HG02884 (cell line): ENCODE measurements around the gene HOXC6.

Source experiments
- ATAC-seq: cut with Tn5 transposase; IDR thresholded peaks from one replicate; pipeline ENCODE4 v1.9.1; 2021; ENCODE audit warnings: mild to moderate bottlenecking, moderate library complexity; ENCODE audit not compliant: unreplicated experiment

HOXC6 gene

GRCh38 chr12:54025499-54026405 lies 2.5 kb upstream of the HOXC6 start:
- no peak for ATAC-seq

GRCh38 chr12:54026640-54027441 lies 1.4 kb upstream of the HOXC6 start:
- no peak for ATAC-seq

- ATAC-seq: no peak
Measured at GRCh38 chr12:54027442-54027786, 826 bp upstream of the HOXC6 start.

- ATAC-seq: no peak
Measured at GRCh38 chr12:54029529-54030441, 1.5 kb downstream of the HOXC6 start.

- no peak for ATAC-seq
Measured at GRCh38 chr12:54030442-54030801, 2.2 kb downstream of the HOXC6 start.

DNA sequence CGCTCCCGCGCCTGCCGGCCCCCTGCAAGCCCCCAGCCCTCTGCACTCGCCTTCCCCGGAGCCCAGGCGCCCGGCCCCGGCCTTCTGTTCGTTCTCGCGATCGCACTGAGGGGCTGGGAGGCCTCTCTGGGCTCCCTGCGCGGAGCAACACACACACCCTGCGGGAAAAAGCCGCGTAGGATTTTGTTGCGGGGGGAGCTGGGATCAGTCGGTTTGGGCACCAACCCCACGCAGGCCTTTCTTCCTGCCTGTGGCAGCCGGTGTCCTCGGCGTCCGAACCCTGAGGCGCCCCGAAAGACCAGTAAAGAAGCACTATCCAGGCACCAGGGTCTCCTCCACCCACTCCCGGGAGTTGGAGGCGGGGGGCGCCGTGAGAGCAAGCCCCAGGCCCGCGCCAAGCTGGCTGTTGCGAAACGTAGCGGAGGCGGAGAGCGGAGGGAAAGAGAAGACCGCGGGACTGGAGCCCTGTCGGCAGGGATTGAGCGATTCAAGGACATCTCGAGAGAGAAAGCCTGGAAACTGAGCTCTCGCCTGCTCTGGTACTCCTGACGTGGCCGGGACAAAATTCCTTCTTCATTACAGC lies 2.7 kb downstream of the HOXC6 start:
- ATAC-seq: no peak

DNA sequence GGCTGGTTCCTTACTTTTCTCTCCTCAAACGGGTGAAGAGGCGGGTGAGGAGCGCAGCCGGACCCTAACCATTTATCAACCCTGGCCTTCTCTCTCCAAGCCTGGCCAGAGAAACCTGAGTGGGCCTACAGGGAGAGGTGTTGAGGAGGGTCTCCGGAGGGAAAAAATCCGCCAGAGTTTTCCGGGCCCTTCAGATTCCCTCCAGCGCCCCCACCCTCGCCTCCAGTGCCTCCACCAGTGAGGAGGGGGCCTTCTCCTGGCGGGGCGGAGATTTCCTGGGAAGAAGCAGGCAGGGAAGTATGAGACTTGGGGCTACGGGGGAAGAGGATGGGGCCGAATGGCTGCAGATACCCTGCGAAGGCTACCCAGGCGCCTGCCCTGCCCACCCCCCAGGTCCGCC lies 3.2 kb downstream of the HOXC6 start:
- ATAC-seq: no peak

DNA sequence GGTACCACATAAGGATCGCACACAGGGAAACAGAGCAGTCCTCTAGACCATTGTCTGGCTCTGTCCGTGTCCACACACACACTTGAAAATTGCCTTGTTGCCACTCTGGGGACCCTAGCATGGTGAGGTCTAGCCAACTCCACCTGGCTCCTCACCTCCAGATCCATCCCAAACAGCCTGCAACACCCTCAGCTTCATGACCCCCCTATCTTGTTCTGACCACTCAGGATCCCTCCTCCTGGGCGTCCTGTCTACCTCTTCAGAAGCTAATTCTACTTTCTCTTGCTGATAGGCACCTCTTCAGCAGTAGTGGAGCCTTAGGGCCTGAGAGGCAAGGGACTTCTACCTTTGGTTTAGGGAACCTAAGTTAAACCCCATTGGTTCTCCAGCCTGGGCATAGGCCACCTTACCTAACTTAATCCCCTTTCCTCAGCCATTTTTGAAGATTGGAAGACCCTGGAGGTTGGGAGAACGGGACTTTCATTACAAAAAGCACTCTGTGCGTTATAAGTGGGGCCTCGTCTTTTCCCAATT lies 3.9 kb downstream of the HOXC6 start:
- no peak for ATAC-seq

DNA sequence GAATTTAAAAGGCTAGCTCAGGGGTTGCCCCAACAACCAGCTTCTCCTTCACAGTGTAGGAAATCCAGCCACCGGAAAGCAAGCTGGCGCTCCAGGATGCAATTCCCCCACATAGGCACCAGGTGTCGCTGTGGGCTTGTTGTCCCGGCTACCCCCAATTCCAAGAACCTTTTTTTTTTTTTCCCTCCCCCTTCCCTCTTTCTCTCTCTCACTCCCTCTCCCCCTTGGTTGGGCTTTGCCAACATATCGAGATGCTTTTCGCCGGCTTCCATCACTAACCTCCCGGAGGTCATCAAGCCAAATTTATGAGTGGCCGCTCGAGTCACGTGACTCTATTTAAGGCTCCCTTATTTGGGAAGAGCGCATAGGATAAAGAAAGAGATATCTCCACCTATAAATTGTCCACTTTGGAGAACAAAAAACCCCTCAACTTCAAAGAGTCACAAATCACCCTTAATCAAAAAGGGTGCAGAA lies 4.4 kb downstream of the HOXC6 start, which contains the start of gene HOXC5:
HOXC5 (plus strand) TSS at position 424 of the 474 bp plus-strand sequence. CDS start 73 bp downstream, outside the sequence.
- no peak for ATAC-seq

- no peak for ATAC-seq
Measured at GRCh38 chr12:54033106-54033979, 5.1 kb downstream of the HOXC6 start.

DNA sequence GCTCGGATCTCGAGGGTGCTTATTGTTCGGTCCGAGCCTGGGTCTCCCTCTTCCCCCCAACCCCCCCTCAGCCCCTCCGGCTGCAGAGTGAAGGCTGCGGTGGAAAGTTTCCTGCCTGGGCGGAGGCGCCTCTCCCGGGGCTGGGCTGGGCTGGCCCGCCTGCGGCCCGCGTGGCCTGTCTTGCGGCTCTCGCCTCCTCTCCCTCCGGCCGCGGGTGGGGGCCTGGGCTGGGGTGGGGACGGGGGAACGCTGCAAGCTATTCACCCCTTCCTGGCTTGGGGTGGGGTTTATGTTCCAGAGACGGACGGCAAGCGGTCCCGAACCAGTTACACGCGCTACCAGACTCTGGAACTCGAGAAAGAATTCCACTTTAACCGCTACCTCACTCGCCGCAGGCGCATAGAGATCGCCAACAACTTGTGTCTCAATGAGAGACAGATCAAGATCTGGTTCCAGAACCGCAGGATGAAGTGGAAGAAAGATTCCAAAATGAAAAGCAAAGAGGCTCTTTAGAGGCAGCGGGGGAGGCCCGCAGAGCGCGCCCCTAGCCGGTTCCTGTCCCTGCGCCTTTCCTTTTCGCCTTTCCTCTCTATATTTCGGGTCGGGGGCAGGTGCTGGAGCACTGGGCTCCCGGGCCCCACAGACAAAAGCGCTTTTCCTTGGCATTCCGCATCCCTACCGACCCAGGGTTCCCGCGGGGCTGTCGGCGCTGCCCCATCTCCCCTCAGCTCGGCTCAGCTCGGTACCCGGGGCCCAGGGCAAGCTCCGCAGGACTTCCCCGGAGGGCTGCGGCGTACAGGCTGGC lies 5.9 kb downstream of the HOXC6 start:
- ATAC-seq: no peak

DNA sequence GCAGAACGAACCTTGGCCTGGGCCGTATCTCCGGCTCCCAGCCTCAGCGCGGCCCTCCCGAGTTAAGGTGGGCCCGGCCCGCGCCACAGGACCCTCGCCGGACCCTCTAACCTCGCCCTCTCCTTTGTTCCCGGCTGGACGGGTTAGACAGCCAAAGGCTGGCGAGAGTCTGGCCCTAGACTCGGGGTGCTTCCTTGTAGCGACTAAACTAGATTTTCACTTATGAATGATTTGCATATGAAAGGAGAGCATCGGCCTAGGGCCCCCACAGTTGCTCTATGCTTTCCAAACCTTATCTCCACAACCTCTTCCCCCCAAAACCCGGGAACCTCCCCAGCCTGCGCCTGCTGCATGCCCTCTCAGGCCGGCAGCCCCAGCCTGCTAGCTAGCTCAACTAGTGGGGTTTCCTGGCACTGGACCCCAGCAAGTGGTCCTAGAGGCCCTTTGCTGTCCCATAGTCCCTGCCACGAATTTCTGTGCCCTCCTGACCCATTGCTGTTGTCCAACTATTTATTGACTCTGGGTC lies 6.6 kb downstream of the HOXC6 start:
- no peak for ATAC-seq

DNA sequence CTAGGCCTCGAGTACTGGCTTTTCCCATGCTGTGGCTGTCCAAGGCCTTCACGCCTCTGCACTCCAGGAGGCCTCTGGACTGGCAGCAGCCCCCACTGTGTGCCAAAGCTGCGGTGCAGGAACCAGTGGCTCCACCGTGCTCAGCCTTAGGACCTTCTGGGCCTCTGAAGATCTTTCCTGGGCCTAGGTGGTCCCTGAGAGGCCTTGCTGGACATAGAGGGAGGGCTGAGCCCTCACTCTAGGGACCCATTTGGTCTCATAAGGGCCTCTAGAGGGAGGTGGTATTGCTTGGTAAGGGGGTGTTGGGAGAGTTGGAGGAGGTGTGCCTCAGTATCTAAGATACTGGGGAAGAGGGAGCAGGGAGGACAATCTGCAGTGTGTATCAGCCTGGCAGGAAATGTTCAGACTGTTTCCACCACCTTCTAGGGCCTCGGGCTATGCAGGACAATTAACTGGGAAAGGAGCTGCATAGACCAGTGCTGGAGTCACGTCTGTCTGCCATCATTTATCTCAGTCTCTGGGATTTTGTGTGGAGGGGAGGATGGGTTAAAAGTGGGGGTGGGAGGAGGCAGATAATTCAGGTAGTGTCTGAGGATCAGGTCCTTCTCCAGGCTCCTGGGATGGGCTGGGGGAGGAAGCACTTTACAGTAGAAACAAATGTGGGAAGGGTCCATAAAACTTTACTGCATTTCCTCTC lies 7.5 kb downstream of the HOXC6 start:
- ATAC-seq: no peak

- no peak for ATAC-seq
Measured at GRCh38 chr12:54036620-54037359, 8.6 kb downstream of the HOXC6 start.

DNA sequence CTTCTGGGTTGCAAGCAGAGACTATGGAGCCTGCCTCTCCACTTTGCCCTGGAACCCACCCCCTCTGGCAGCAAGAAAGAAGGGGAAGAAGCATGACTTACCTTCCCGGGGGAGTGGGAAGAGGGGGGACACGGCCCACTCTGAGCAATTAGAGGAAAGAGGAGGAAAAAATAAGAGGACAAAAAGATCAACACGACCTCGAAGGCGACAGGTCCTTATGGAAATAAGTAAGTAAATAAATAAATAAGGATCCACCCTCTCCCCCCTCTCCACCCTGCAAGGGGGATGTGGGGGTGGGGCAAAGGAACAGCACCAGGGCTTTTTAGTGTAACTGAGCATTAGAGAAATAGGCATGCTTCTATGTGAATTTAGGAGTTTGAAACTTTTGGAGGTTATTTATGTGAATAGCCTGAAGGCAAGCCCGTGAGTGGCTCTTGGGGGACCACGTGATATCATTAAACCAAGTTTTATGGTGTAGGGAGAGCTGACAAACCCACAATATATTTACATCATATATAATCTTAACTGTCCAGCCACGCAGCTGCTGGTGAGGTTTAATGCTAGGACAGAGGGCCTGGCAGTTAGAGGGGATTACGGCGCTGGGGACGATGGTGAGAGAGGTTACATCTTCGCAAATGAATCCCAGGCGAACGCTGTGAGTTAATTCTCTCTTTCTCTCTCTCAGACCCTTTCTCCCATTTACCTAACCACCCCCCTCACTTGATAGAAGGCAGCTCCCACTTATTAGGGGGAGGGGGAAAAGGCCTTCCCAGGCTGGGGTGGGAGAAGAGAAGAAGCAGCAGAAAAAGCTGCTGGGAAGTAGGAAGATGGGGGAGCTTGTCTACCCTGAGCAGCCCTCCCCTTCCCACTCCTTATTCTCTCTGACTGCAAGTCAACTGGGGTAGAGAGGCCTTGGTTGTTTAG lies 9.4 kb downstream of the HOXC6 start:
- no peak for ATAC-seq
